WTC11 (cell line): ENCODE results near the gene CTIF. TPM values are rescaled to one million over a fixed set of nuclear protein-coding genes. Genes with fewer than 3 reads are reported as not detected.

Source experiments
- ATAC-seq: fragments of 200-7000 bp; cut with Tn5 transposase; 2 replicates; pipeline ENCODE4 v1.10.0; 2021; ENCODE audit warnings: mild to moderate bottlenecking, moderate library complexity
- CTCF ChIA-PET: fragments of 300-600 bp; sonication (Branson Sonifier 250); formaldehyde crosslinking; loops from one replicate; lab custom pipeline; 2021; ENCODE audit warnings: antibody characterized with exemption; lab: Charles Lee
- POLR2A ChIA-PET: fragments of 350-600 bp; sonication (Branson Sonifier 250); formaldehyde crosslinking; loops from one replicate; lab custom pipeline; 2021; ENCODE audit warnings: antibody characterized with exemption; lab: Charles Lee
- DNase-seq: peaks from one replicate; pipeline ENCODE4 v3.0.0; 2021; ENCODE audit warnings: low spot score
- H3K27ac Mint-ChIP-seq: 2 replicates; pipeline ENCODE4 v1.8.0; 2021; ENCODE audit warnings: mixed read lengths
- H3K27me3 Mint-ChIP-seq: 2 replicates; pipeline ENCODE4 v1.8.0; 2021; ENCODE audit warnings: low read depth, mild to moderate bottlenecking, moderate library complexity, mixed read lengths
- H3K36me3 Mint-ChIP-seq: 2 replicates; pipeline ENCODE4 v1.8.0; 2021; ENCODE audit warnings: mixed read lengths
- H3K4me1 Mint-ChIP-seq: 2 replicates; pipeline ENCODE4 v1.8.0; 2022; ENCODE audit warnings: mixed read lengths
- H3K4me3 Mint-ChIP-seq: 2 replicates; pipeline ENCODE4 v1.8.0; 2021; ENCODE audit warnings: mild to moderate bottlenecking, moderate library complexity, mixed read lengths
- H3K9me3 Mint-ChIP-seq: 2 replicates; pipeline ENCODE4 v1.8.0; 2021; ENCODE audit warnings: mixed read lengths
- ARID4B ChIP-seq: sonication (generic); formaldehyde crosslinking; IDR thresholded peaks from 2 replicates; pipeline ENCODE4 v1.8.0; 2023; ENCODE audit warnings: missing genetic modification reagents, mild to moderate bottlenecking, borderline replicate concordance
- ETV6 ChIP-seq: sonication (generic); formaldehyde crosslinking; IDR thresholded peaks from 2 replicates; pipeline ENCODE4 v1.8.1; 2022; ENCODE audit warnings: mild to moderate bottlenecking, missing genetic modification reagents
- FOXP1 ChIP-seq: sonication (generic); formaldehyde crosslinking; IDR thresholded peaks from 2 replicates; pipeline ENCODE4 v1.8.0; 2022; ENCODE audit warnings: missing genetic modification reagents, mild to moderate bottlenecking, moderate library complexity, borderline replicate concordance
- GABPB1 ChIP-seq: sonication (generic); formaldehyde crosslinking; IDR thresholded peaks from 2 replicates; pipeline ENCODE4 v1.8.1; 2023; ENCODE audit warnings: mild to moderate bottlenecking, missing genetic modification reagents
- HMGXB4 ChIP-seq: sonication (generic); formaldehyde crosslinking; IDR thresholded peaks from 2 replicates; pipeline ENCODE4 v1.8.1; 2023; ENCODE audit warnings: mild to moderate bottlenecking, moderate library complexity, missing genetic modification reagents
- JAZF1 ChIP-seq: fragments of 250-450 bp; sonication (Bioruptor Pico); IDR thresholded peaks from 2 replicates; pipeline ENCODE4 v1.9.0; 2021; ENCODE audit warnings: moderate library complexity, mild to moderate bottlenecking, inconsistent platforms
- KAT7 ChIP-seq: sonication (generic); formaldehyde crosslinking; IDR thresholded peaks from 2 replicates; pipeline ENCODE4 v1.8.1; 2023; ENCODE audit warnings: missing genetic modification reagents, mild to moderate bottlenecking, borderline replicate concordance
- MAX ChIP-seq: sonication (generic); formaldehyde crosslinking; IDR thresholded peaks from 2 replicates; pipeline ENCODE4 v1.8.0; 2022; ENCODE audit warnings: mild to moderate bottlenecking, missing genetic modification reagents
- MXD4 ChIP-seq: fragments of 250-450 bp; sonication (Bioruptor Pico); IDR thresholded peaks from 2 replicates; pipeline ENCODE4 v1.8.0; 2021; ENCODE audit warnings: mild to moderate bottlenecking, moderate library complexity, borderline replicate concordance
- NFE2L1 ChIP-seq: sonication (generic); formaldehyde crosslinking; IDR thresholded peaks from 2 replicates; pipeline ENCODE4 v1.8.1; 2023; ENCODE audit warnings: missing genetic modification reagents
- PRDM15 ChIP-seq: sonication (generic); formaldehyde crosslinking; IDR thresholded peaks from 2 replicates; pipeline ENCODE4 v1.8.0; 2022; ENCODE audit warnings: missing genetic modification reagents
- PRRX2 ChIP-seq: fragments of 250-450 bp; sonication (Bioruptor Pico); IDR thresholded peaks from 2 replicates; pipeline ENCODE4 v1.8.0; 2021; ENCODE audit warnings: mild to moderate bottlenecking
- SOX15 ChIP-seq: fragments of 250-450 bp; sonication (Bioruptor Pico); IDR thresholded peaks from 2 replicates; pipeline ENCODE4 v1.9.0; 2021; ENCODE audit warnings: mild to moderate bottlenecking
- TP53 ChIP-seq: sonication (generic); formaldehyde crosslinking; IDR thresholded peaks from 2 replicates; pipeline ENCODE4 v1.8.1; 2023; ENCODE audit warnings: mild to moderate bottlenecking, missing genetic modification reagents
- USF2 ChIP-seq: sonication (generic); formaldehyde crosslinking; IDR thresholded peaks from 2 replicates; pipeline ENCODE4 v1.8.1; 2023; ENCODE audit warnings: mild to moderate bottlenecking, missing genetic modification reagents, moderate library complexity
- ZBTB43 ChIP-seq: sonication (generic); formaldehyde crosslinking; IDR thresholded peaks from 2 replicates; pipeline ENCODE4 v1.8.1; 2023; ENCODE audit warnings: mild to moderate bottlenecking, missing genetic modification reagents
- ZSCAN18 ChIP-seq: fragments of 250-450 bp; sonication (Bioruptor Pico); IDR thresholded peaks from 2 replicates; pipeline ENCODE4 v2.1.2; 2022; ENCODE audit warnings: mild to moderate bottlenecking, moderate library complexity
- total RNA-seq: library from RNA; stranded (reverse); gene quantifications from 3 replicates; pipeline ENCODE4 v1.2.3, GENCODE V29; 2021

Gene CTIF
- total RNA-seq, 1 experiment from 2014 or later = 28.5 TPM

- ChIA-PET CTCF (no interaction called here), POLR2A (no interaction called here)
- H3K9me3 Mint-ChIP-seq = peaks cover 22% of the 10 kb centered on the region
- ATAC-seq (no peak), DNase-seq (no peak)
- no peaks in the 10 kb centered on the region; the same call in 1 of the 2 replicates for H3K27me3 Mint-ChIP-seq
- H3K27ac Mint-ChIP-seq = no peak overlapping the region
- no peak overlapping the region for H3K4me3 Mint-ChIP-seq
- TF ChIP-seq ZSCAN18 (CRISPR knock-in tag) = no peak
- no peak for TF ChIP-seq ARID4B (CRISPR knock-in tag)
- no peak for TF ChIP-seq FOXP1 (CRISPR knock-in tag)
- TF ChIP-seq KAT7 = no peak
- TF ChIP-seq PRRX2 = no peak
- no peak for TF ChIP-seq SOX15 (CRISPR knock-in tag)
- TF ChIP-seq ZBTB43 (CRISPR knock-in tag) = no peak
- TF ChIP-seq NFE2L1 (CRISPR knock-in tag) = no peak
- TF ChIP-seq HMGXB4 (CRISPR knock-in tag) = no peak
- no peak for TF ChIP-seq GABPB1
- TF ChIP-seq ETV6 (CRISPR knock-in tag) = no peak
- no peak for TF ChIP-seq MXD4 (CRISPR knock-in tag)
- TF ChIP-seq MAX (CRISPR knock-in tag) = no peak
- TF ChIP-seq USF2 (CRISPR knock-in tag) = no peak
- TF ChIP-seq JAZF1 (CRISPR knock-in tag) = no peak
- TF ChIP-seq PRDM15 (CRISPR knock-in tag) = no peak
- no peak for TF ChIP-seq TP53 (CRISPR knock-in tag)
- peaks cover 10% of the 10 kb centered on the region for H3K36me3 Mint-ChIP-seq
- peaks cover 4% of the 10 kb centered on the region; the same call in 1 of the 2 replicates for H3K4me1 Mint-ChIP-seq
Measured at GRCh38 chr18:48908916-48909315, 370.1 kb downstream of the CTIF start.
